ENCODE data around the gene RNF224. TPM values are rescaled to one million over a fixed set of nuclear protein-coding genes. Genes with fewer than 3 reads are reported as not detected.

The RNF224 gene
- total RNA-seq (2022; extraction: Qiagen RNA extraction): 0.14 to 0.28 TPM (median 0.21 TPM) in 5 replicates

DNA sequence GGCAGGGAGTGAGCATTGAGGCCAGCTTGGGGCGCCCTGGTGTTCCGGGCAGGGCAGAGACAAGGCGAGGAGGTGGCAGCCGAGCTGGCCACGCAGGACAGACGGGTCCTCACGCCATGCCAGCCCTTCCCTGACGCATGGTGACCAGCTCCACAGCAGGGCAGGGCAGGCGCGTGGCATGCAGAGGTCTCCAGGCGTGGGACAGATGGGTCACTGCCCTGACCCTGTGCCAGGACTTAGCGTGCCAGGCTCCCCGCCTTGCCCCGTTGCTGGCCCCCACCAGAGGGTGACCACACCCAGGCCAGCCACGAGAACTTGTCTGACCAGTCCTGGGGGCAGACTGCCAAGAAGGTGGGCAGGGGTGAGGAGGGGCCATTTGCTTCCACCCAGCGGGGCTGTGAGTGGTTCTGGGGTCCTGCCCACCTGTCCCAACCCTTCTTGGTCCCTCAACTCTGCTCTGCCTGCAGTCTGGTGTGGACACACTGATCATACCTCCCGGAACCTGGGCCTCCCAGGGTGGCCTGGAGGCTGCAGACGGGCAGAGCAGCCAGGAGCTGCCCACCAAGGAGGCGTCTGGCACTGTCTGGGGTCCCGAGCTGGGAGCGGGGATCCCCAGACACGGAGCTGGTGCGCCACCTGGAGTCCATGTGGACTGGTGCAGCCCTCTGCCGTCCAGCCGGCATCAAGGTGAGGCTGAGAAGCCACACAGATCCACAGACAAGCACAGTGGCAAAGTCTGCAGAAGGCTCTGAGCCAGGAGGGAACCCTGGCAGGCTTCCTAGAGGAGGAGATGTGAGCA lies at the start of gene RNF224:
TSS of gene RNF224 (plus strand) at position 449 of the 799 bp plus-strand sequence. CDS start 834 bp downstream, outside the sequence.

DNA sequence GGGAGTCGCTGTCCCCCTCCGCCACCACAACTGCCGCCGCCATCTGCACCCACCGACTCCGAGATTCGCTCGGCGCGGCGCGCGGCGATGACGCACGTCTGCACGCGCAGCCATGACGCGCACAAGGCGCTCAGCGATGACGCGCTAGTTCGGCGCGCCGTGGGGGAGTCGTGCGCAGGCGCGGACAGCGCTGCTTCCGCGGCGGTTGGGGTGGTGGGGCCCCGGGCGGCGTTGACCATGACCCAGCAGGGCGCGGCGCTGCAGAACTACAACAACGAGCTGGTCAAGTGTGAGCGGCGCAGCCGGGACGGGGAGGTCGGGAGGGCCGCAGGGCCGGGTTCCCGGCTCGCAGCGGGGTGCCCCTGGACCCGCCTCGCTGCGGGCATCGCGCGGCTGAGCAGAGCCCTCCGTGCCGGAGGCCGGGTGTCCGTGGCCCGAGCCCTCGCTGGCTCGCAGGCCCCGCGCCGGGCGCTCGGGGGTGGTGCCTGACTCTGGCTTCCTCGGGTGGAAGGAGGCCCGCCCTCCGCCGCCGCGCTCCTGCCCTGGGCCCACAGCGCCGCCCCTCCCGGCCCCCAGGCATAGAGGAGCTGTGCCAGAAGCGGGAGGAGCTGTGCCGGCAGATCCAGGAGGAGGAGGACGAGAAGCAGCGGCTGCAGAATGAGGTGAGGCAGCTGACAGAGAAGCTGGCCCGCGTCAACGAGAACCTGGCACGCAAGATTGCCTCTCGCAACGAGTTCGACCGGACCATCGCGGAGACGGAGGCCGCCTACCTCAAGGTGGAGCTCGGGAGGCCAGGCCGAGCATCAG lies 38.6 kb upstream of the RNF224 start, which contains the start of the genes ANAPC2 and SSNA1:
TSS of gene ANAPC2 (minus strand) at position 71 of the 807 bp plus-strand sequence. CDS start at position 43, 28 bp downstream.
TSS of gene SSNA1 (plus strand) at position 187 of the 807 bp plus-strand sequence. CDS start at position 238, 51 bp downstream.

DNA sequence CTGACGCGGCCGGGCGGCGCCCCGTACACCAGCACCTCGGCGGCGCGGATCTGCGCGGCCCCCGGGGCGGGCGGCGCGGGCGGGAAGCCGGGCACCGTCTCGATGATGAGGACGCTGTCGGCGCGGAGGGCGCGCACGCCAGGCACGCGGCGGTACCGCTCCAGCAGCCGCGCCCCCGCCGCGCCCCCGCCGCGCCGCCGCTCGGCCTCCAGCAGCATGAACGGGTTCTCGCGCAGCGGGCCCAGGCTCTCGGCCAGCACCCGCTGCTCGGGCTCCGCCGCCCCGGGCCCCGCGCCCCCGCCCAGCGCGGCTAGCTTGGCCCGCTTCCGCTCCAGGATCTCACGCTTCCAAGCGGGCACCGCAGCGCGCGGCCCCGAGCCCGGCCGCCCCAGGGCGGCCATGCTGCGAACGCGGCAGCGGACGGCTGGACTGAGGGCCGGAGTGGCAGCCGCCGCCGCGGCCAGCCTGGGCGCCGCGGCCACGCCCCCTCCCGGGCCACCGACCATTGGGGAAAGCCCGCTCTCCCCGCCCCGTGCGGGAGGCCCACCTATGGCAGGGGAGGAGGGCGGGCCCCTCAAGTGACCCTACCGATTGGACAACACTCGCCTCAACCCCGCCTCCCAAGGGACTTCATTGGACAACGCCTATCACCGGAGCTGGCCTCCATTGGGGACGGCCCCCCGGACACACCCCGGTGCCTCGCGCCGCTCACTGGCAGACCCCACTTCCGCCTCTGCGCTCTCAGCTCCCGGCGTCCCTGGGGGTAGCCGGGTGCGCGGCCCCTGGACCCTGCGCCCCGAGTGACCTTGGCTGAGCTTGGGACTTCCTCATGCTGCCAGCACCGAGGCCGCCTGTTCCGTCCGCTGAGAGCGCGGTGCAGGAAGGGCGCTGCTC lies 26.7 kb upstream of the RNF224 start, which contains the start of gene TPRN:
TSS of gene TPRN (minus strand) at position 431 of the 894 bp plus-strand sequence. CDS start at position 401, 30 bp downstream.

DNA sequence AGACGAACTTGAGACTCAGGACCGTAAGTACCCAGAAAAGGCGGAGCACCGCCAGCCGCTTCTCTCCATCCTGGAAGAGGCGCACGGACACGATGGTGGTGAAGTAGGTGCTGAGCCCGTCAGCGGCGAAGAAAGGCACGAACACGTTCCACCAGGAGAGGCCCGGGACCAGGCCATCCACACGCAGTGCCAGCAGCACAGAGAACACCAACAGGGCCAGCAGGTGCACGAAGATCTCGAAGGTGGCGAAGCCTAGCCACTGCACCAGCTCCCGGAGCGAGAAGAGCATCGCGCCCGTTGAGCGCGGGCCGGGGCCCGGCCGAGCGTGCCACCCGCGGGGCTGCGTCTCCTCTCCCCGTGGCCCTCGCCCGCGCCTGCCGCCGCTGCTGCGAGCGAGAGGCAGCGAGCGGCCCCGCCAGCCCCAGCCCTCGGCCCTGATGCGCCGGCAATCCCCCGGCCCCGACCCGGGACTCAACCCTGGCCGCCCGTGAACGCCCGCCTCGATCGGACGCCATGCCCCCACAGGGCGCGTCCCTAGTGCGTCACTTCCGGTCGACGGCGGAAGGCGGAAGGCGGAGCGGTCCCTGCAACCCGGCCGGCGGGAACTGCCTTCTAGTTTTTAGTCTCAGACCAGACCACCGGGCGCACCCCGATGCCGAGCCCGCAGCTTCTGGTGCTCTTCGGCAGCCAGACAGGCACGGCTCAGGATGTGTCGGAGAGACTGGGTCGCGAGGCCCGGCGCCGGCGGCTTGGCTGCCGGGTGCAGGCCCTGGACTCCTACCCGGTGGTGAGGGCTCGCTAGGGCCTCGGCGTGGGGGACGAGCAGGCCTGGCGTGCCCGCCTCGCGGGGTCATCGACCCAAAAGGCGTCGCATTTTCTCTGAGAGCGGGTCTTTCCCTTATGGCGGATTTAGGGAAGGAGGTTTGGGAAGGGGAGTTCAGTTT lies 21.9 kb upstream of the RNF224 start, which contains the start of the genes NDOR1 and TMEM203:
TSS of gene NDOR1 (plus strand) at position 575 of the 944 bp plus-strand sequence. CDS start at position 653, 78 bp downstream.
TSS of gene TMEM203 (minus strand) at position 523 of the 944 bp plus-strand sequence. CDS start at position 289, 234 bp downstream.

DNA sequence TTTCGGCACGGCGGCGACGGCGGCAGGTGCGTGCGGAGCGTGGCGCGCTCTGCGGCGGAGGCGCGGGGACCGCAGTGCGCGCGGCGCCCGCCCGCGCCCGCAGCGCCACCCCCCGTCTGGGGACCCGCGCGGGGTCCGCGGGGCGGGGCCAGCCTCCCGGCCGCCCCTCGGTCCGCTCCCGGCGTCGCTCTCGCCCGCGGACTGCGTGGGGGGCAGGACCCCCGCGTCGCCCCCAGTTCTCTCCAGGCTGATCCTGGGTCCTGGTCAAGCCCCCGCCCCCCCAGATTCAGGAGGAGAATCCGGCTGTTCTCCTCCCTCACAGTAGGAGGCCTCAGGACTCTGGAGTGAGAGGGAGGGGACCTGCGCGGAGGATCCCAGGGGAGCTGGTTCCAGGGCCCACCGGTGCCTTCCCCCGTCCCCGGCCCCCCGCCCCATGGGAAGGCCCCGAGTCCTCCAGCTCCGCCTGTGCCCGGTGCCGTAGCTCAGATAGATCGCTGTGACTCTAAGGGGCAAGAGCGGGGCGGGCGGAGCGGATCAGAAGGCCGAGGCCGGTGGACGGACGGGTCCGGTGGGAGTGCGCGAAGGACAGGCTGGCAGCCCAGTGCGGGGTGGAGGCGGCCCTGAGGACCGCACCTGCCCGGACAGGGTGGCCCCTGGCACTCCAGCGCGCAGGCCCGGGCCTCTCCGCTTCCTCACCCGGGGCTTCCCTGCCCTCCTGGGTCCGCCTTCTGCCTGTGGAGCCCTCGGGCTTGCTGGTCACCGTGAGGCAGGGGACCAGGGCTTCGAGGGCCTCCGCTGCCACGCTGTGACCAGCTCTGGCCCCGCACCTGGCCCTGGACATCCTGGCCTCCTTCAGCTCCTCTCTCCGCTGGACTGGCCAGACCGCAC lies 4.9 kb upstream of the RNF224 start, which contains the start of gene RNF208:
TSS of gene RNF208 (minus strand) at position 51 of the 888 bp plus-strand sequence. CDS start 1,028 bp downstream, outside the sequence.

DNA sequence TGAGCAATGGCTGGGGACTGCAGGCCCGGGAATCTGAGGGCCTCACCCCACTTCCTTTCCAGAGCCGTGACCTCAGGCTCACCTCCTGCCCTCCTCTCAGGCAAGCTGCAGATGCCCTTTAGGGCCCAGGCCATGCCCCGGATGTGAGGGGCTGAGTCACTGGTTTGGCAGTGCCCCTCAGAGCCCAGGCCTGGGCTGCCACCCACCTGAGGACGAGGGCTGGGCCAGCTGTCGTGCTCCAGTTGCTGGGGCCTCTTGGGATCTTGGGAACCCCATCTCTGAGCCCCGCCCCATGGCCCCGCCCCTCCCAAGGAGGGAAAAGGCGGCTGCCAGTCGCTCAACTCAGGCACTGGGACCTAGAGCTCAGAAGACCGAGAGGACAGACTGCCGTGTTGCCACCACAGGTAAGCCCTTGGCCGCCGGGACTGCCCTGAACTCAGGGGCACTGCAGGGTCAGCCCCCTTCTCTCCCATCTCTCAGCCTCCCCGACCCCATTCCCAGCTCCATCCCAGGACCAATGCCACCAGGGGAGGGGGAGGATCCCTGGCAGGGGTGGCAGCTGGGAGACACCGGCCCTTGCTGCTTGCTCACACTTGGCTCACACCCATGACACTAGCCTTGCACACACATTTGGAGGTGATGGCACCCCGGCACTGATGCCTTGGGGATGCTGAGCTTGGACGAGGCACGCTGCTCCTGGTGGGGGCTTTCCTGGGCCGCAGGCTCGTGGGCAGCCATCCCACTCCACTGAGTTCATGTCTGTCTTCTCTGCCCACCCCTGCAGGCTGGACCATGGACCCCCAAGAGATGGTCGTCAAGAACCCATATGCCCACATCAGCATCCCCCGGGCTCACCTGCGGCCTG lies 2.2 kb upstream of the RNF224 start, which contains the start of gene CYSRT1:
TSS of gene CYSRT1 (plus strand) at position 345 of the 865 bp plus-strand sequence. CDS start at position 793, 448 bp downstream.

DNA sequence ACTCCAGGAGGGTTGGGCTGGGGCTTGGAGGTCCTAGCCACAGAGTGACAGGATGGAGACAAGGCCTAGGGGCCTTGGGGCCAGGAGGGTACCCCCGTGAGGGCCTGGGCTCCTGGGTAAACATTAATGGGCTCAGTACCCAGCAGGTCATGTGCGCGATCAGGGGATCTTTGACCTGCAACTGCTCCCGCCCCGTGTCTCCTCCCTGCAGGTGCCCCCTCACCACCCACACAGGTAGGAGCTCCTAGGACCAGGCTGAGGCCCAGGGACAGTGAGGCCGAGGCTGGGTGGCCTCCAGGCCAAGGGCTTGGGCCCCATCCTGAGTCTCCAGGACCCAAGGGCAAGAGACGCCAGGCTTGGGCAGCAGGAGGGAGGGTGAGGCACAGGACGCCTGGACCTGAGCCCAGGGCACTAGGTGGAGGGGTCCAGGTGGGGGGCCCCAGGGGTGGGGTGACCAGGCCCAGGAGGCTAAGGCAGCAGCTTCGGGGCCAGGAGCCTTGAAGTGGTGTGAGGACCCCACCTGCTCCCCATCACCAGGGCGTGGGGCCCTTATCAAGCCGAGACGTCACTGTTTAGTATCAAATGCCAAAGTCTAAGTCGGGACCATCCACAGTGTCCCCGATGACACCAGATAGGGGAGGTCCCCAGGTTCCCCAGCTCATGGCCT lies 3.5 kb downstream of the RNF224 start, which contains the start of gene SLC34A3:
TSS of gene SLC34A3 (plus strand) at position 197 of the 667 bp plus-strand sequence. CDS start 802 bp downstream, outside the sequence.

DNA sequence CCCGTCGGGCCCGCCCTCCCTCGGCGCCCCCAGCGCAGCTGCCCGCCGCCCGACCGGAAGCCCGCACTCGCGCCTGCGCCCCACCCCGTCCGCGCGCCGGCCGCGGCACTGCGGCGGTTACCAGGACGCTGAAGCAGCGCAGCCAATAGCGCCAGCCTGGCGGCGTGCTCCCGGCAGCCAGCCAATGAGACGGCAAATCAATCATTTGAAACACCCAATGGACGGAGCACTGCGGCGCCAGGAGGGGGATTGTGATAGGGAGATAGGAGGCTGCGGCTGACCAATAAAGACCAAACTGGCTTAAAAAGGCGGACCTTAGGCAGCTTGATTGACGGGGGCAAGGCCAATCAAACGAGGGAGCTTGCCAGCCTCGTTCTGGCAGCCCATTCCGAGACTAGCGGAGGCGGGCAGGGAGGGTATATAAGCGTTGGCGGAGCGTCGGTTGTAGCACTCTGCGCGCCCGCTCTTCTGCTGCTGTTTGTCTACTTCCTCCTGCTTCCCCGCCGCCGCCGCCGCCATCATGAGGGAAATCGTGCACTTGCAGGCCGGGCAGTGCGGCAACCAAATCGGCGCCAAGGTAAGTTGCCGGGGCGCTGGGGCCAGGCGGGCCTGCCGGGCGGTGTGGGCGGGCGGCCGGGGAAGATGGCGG lies 13.7 kb downstream of the RNF224 start, which contains the start of gene TUBB4B:
TSS of gene TUBB4B (plus strand) at position 447 of the 649 bp plus-strand sequence. CDS start at position 521, 74 bp downstream.

DNA sequence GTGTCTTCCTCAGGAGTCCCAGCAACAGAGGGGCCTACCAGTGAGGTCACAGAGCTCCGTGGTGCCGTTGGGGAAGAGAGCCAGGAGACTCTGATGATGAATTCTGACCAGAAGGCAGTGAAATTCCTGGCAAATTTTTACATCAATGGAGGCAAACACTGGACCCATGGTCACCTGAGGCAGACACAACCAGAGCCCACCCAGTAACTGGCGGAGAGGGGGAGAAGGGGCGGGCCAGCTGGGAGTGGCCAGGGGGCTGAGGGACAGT lies 23.8 kb downstream of the RNF224 start, which contains the start of gene STPG3:
TSS of gene STPG3 (plus strand) at position 93 of the 268 bp plus-strand sequence. CDS start at position 94, 1 bp downstream.

DNA sequence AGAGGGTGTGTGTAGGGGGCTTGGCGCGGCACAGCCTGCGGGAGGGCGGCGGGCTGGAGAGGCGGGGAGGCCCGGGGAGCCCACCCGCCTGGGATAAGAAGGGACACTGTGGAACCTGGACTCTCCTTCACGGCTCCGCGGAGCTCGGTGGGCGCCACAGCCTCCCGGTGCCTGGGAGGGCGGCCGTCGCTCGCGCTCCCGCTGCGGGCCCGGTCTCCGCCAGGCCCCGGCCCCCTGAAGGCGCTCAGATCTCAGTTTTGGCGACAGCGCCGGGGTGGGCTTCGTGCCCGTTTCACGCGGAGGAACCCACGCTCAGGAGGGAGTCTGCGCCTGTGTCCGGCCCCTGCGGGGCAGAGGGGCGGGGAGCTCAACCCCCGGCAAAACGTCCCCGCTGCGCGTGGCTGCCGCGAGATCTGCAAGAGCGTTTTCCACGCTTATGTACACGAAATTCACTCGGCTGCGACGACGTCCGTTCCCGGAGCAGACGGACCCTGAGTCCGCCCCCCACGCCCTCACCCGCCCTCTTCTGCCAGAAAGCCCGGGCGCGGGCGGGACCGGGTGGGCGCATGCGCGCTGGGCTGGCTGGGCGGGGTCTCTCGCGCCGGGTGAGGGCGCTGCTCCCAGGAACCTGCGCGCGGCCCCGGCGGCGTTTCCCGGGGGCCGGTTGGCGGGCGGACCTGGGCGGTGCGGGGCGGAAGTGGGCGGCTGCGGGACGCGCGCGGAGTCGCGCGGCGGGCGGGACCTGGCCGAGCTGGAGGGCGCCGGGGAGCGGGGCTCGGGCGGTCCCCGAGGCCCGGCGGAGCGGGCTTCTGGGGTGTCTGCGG lies 27.5 kb downstream of the RNF224 start, which contains the start of gene NELFB:
TSS of gene NELFB (plus strand) at position 704 of the 824 bp plus-strand sequence.

DNA sequence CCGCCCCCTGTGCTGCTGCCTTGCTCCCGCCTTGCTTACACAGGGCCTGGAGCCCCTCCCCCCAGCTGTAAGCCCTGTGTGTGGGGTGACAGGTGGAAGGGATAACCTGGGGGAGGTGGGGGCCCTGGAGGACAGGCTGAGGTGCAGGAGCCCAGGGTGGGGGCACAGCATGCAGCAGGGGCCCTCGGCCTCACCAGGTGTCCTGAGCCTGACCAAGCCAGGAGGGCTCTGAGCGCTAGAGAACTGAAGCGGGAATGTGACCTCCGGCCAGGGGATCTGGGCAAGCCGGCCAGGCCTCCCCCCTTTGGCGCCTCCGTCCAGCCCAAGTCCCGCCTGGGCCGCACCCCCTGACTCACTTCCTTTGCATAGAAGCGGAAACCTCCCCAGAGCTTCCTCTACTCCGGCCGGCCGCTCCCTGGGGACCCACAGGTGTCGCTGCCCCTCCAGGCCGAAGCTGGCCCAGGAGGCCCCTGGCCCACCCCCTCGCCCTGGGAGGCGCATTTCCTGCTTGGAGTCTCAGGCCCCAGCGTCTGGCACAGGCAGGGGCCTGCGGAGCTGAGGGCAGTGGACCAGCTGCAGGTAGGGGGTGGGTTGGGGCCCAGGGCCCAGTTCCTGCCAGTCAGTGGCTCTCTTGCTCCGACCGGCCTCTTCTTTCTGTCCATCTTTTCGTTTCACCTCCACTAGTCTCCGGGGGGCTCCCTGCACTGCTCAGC lies 50.2 kb downstream of the RNF224 start, which contains the start of gene TOR4A:
TSS of gene TOR4A (plus strand) at position 398 of the 713 bp plus-strand sequence. CDS start 964 bp downstream, outside the sequence.

